ENCODE results near the gene MRC2. TPM values are rescaled to one million over a fixed set of nuclear protein-coding genes. Genes with fewer than 3 reads are reported as not detected.

MRC2 gene
- total and polyA plus RNA-seq, 2 of the 13 experiments (the other 11 are each of a cell fraction or from before 2014, with no cell fraction given) = not detected

GRCh38 chr17:62601471-62601870 lies 26.0 kb upstream of the MRC2 start:
- Histone ChIP-seq H3K9me3 (ENCODE audit: low read length) (no peaks in the 10 kb centered on the region), H4K20me1 (ENCODE audit: insufficient read depth, low read length) (no peaks in the 10 kb centered on the region), H3K4me3 (replicated peaks in 1 of 3; ENCODE audit: insufficient read depth in 1 of 3, low read depth in 2 of 3, low read length in 3 of 3) (no peak overlapping the region), H3K4me2 (ENCODE audit: low read depth, low read length) (no peak overlapping the region), H3K27me3 (ENCODE audit: control insufficient read depth in 1 of 2, insufficient read depth in 2 of 2, low read length in 2 of 2) (no peaks in the 10 kb centered on the region), H3K27ac (ENCODE audit: extremely low read length, insufficient read depth, low read length) (no peak overlapping the region), H2AFZ (ENCODE audit: low read length) (no peak overlapping the region), H3K79me2 (ENCODE audit: insufficient read depth, low read length) (no peaks in the 10 kb centered on the region), H3K9ac (ENCODE audit: insufficient read depth, low read depth, low read length) (no peak overlapping the region), H3K4me1 (ENCODE audit: insufficient read depth, low read length) (no peaks in the 10 kb centered on the region), H3K36me3 (replicated peaks in 1 of 2; ENCODE audit: control insufficient read depth in 1 of 2, insufficient read depth in 2 of 2, low read length in 2 of 2) (peaks cover 12 to 74% of the 10 kb centered on the region in 2 experiments)
- ChIA-PET POLR2A (no interaction called here), CTCF (ENCODE audit: low intra/inter-chr PET ratio, low total read pairs) (no interaction called here)
- in situ Hi-C loops (cut with HindIII; ENCODE audit: extremely low pct_ligation_motif_present, low pct_unique_long_range_greater_than_20kb) (no loop called here), intact Hi-C loops (cut with micrococcal nuclease; ENCODE audit: unreplicated experiment) (no loop called here)
- DNase-seq (ENCODE audit: low spot score) = no peak
- BruUV-seq (replicated peaks) = no TSS peak
- 94% methylated on average over 2 of the region's 2 CpGs for WGBS (ENCODE audit: low lambda C conversion rate)
- ATAC-seq = no peak
- FAIRE-seq = no peak
- TF ChIP-seq HMGXB4 (CRISPR knock-in tag; IDR thresholded peaks at IDR 0.05; ENCODE audit: borderline replicate concordance in 1 of 2, low read depth in 1 of 2) (no peak), CERS6 (CRISPR knock-in tag; IDR thresholded peaks at IDR 0.05) (no peak), TRAFD1 (CRISPR knock-in tag; IDR thresholded peaks at IDR 0.05; ENCODE audit: borderline replicate concordance) (no peak), THAP11 (CRISPR knock-in tag; IDR thresholded peaks at IDR 0.05) (no peak), ZNF441 (CRISPR knock-in tag; IDR thresholded peaks at IDR 0.05; ENCODE audit: borderline replicate concordance) (no peak), ZNF451 (CRISPR knock-in tag; IDR thresholded peaks at IDR 0.05) (no peak), ZNF18 (CRISPR knock-in tag; IDR thresholded peaks at IDR 0.05; ENCODE audit: insufficient replicate concordance) (no peak), MTF1 (CRISPR knock-in tag; IDR thresholded peaks at IDR 0.05) (no peak), SYNCRIP (IDR thresholded peaks at IDR 0.05; ENCODE audit: insufficient read depth, low read depth, low read length) (no peak), ZBTB3 (CRISPR knock-in tag; IDR thresholded peaks at IDR 0.05; ENCODE audit: borderline replicate concordance, low read depth) (no peak), POLR2A (IDR thresholded peaks at IDR 0.05; ENCODE audit: insufficient read depth in 1 of 2, low read depth in 2 of 2, low read length in 2 of 2) (no peak), ZSCAN5A (CRISPR knock-in tag; IDR thresholded peaks at IDR 0.05; ENCODE audit: borderline replicate concordance) (no peak), HINFP (CRISPR knock-in tag; IDR thresholded peaks at IDR 0.05; ENCODE audit: low read depth) (no peak)

Data from HepG2 (cell line).